ENCODE results near the gene YBEY.

GRCh38 chr21:46244602-46245001 is 41.5 kb upstream of the YBEY start:
- no peak for TF ChIP-seq CTCF (IDR thresholded peaks at IDR 0.05)
- TF ChIP-seq POLR2A (IDR thresholded peaks at IDR 0.05), result no peak

Measured in ovary (tissue), 3 donors.